GM12878 (cell line): ENCODE measurements around the gene DMXL1. TPM values are rescaled to one million over a fixed set of nuclear protein-coding genes. Genes with fewer than 3 reads are reported as not detected.

Experiments used
- ATAC-seq: fragments of 200-7000 bp; cut with Tn5 transposase; 3 replicates; pipeline ENCODE4 v1.9.1; 2020; ENCODE audit warnings: mild to moderate bottlenecking, moderate library complexity
- BruUV-seq: library from RNA; stranded (reverse); fragments of 400-500 nt; replicated peaks from 2 replicates; lab custom pipeline; 2021; lab: Mats Ljungman, UMichigan
- CTCF ChIA-PET: fragments of 300-600 bp; sonication (Branson Sonifier 250); formaldehyde crosslinking; extraction: SDS; loops from one replicate; lab custom pipeline; 2021; ENCODE audit warnings: inconsistent platforms; lab: Yijun Ruan, JAX
- POLR2A ChIA-PET: fragments of 350-600 bp; formaldehyde crosslinking; extraction: SDS; loops from one replicate; lab custom pipeline; 2021; ENCODE audit warnings: inconsistent platforms; lab: Charles Lee
- RAD21 ChIA-PET: fragments of 300-600 bp; sonication (Branson Sonifier 250); formaldehyde crosslinking; loops from one replicate; lab custom pipeline; 2023; ENCODE audit warnings: antibody characterized with exemption; ENCODE audit not compliant: unreplicated experiment; lab: Charles Lee
- SMC1A ChIA-PET: fragments of 300-600 bp; sonication (Branson Sonifier 250); formaldehyde crosslinking; loops from one replicate; lab custom pipeline; 2023; ENCODE audit not compliant: unreplicated experiment, uncharacterized antibody; lab: Charles Lee
- DNase-seq: peaks from one replicate; pipeline ENCODE4 v3.0.0-alpha.2; 2011; ENCODE audit warnings: low read depth, low spot score
- FAIRE-seq: peaks from 3 replicates; lab custom pipeline; 2011; peaks lifted over from hg19 to GRCh38; lab: Jason Lieb, UNC
- H2AFZ ChIP-seq: 2 replicates; pipeline ENCODE4 v1.6.0; 2011; ENCODE audit warnings: low read depth, low read length, control low read depth; ENCODE audit not compliant: control insufficient read depth
- H3K27ac ChIP-seq: 2 replicates; pipeline ENCODE4 v1.5.1; 2011; ENCODE audit warnings: control low read depth; ENCODE audit not compliant: control insufficient read depth, insufficient read depth
- H3K27me3 ChIP-seq, 2 experiments: replicated peaks in 1 of 2; 2 replicates each; pipeline versions ENCODE4 v1.6.0 to v1.6.1; 2011; ENCODE audit warnings: low read length in 1 of 2; ENCODE audit not compliant: control insufficient read depth in 2 of 2, insufficient read depth in 2 of 2
- H3K36me3 ChIP-seq, 2 experiments: 2 replicates each; pipeline ENCODE4 v1.5.1; 2011; ENCODE audit warnings: low read length in 1 of 2; ENCODE audit not compliant: control insufficient read depth in 2 of 2, insufficient read depth in 2 of 2
- H3K4me1 ChIP-seq: 2 replicates; pipeline ENCODE4 v1.6.1; 2011; ENCODE audit warnings: mild to moderate bottlenecking, low read length, moderate library complexity, mixed read lengths; ENCODE audit not compliant: control insufficient read depth, insufficient read depth
- H3K4me2 ChIP-seq: 2 replicates; pipeline ENCODE4 v1.6.0; 2011; ENCODE audit warnings: control low read depth; ENCODE audit not compliant: control insufficient read depth, insufficient read depth
- H3K4me3 ChIP-seq: fragments of 200-600 bp; sonication (generic); 2 replicates; pipeline ENCODE4 v1.5.1; 2016
- H3K79me2 ChIP-seq: 2 replicates; pipeline ENCODE4 v1.6.0; 2011; ENCODE audit warnings: low read length; ENCODE audit not compliant: control insufficient read depth, insufficient read depth
- H3K9ac ChIP-seq: 2 replicates; pipeline ENCODE4 v1.8.0; 2011; ENCODE audit warnings: low read length, control low read depth, mixed read lengths; ENCODE audit not compliant: control insufficient read depth, insufficient read depth
- H3K9me3 ChIP-seq: replicated peaks from 3 replicates; pipeline ENCODE4 v1.5.1; 2011; ENCODE audit warnings: mild to moderate bottlenecking, low read length; ENCODE audit not compliant: control insufficient read depth, insufficient read depth
- H4K20me1 ChIP-seq: 2 replicates; pipeline ENCODE4 v1.6.0; 2011; ENCODE audit not compliant: control insufficient read depth, insufficient read depth
- ASH2L ChIP-seq: fragments of 300-600, 200-600 bp; sonication (generic); IDR thresholded peaks from 2 replicates; pipeline ENCODE4 v1.6.1; 2017; ENCODE audit warnings: low read depth, mild to moderate bottlenecking, borderline replicate concordance
- NFYB ChIP-seq: IDR thresholded peaks from 2 replicates; pipeline ENCODE4 v1.6.1; 2011; ENCODE audit warnings: low read depth, mild to moderate bottlenecking, low read length, improper control_type of control experiment, moderate library complexity; ENCODE audit not compliant: insufficient read depth
- SPI1 ChIP-seq: IDR thresholded peaks from 2 replicates; pipeline ENCODE4 v1.6.1; 2011; ENCODE audit warnings: low read depth, mild to moderate bottlenecking, low read length, moderate library complexity, borderline replicate concordance; ENCODE audit not compliant: insufficient read depth
- STAT1 ChIP-seq: fragments of 450-650 bp; conservative IDR thresholded peaks from 2 replicates; pipeline ENCODE4 v1.6.1; 2014; ENCODE audit warnings: antibody characterized with exemption, mild to moderate bottlenecking
- TCF7 ChIP-seq: IDR thresholded peaks from 2 replicates; pipeline ENCODE4 v1.6.1; 2014; ENCODE audit warnings: antibody characterized with exemption, borderline replicate concordance
- ZZZ3 ChIP-seq: IDR thresholded peaks from 2 replicates; pipeline ENCODE4 v1.6.1; 2011; ENCODE audit warnings: low read depth; ENCODE audit not compliant: control insufficient read depth, insufficient read length
- in situ Hi-C: fragments of 300-500 bp; cut with MboI; formaldehyde crosslinking; loops from 9 replicates; pipeline ENCODE4 v1.14.3; 2018; ENCODE audit warnings: mixed read lengths
- intact Hi-C: fragments of 100-400 bp; cut with micrococcal nuclease; formaldehyde crosslinking; loops from one replicate; pipeline ENCODE4 v1.14.2; 2022; ENCODE audit not compliant: unreplicated experiment
- polyA plus RNA-seq, 11 experiments: library from polyadenylated mRNA; depleted of rRNA in 4 of 11; unstranded in 6 of 11; stranded (reverse) in 5 of 11; fragments of >200 nt; fragmentation: Nextera tagmentation in 4 of 11; fragmentation: Illumina TruSeq in 1 of 11; extraction: Ambion mirVana in 4 of 11; extraction: Trizol in 1 of 11; gene quantifications; 1 replicate in 1 of 11; 2 replicates in 10 of 11; pipeline versions ENCODE4 v1.2.1 to v1.2.3, GENCODE V29; 2011 to 2016; ENCODE audit warnings: inconsistent platforms in 2 of 11, missing spikeins in 2 of 11, low read depth in 1 of 11
- total RNA-seq, 4 experiments: library from RNA; depleted of rRNA in 3 of 4; stranded (reverse); fragments of >200 nt in 3 of 4; fragmentation: Illumina TruSeq in 1 of 4; extraction: Trizol in 1 of 4; gene quantifications; 2 replicates each; pipeline versions ENCODE4 v1.2.1 to v1.2.3, GENCODE V29; 2013 to 2021
- TF ChIP-seq, protein P1 (sequence below): fragments of 450-650 bp; formaldehyde crosslinking; IDR thresholded peaks from 2 replicates; pipeline ENCODE4 v1.4.0; 2020; ENCODE audit warnings: mild to moderate bottlenecking, moderate library complexity

DMXL1 gene
- total and polyA plus RNA-seq, 10 of the 15 experiments (the other 5 are each of a cell fraction or from before 2014, with no cell fraction given) = 9.1 to 67.7 (median 34.1) TPM

DNA sequence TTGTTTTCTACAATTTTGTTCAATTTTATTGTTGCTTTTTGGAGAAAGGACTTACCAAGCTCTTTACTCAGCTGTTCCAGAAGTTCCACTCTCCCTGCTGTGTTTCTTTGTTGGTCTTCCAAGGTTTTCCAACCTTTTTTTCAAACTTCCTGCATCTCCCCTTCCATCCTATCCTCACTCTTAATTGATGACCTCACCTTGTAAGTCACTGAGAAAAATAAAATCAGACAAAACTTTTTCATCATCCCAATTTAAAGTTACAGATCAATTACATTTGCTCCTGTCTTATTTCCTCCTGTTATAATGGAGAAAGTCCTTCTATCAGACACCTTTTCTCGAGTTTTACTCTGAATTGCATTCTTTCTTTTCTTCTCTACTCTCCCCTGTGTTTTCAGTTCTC, 121.1 kb downstream of the DMXL1 start (continued):
- TF ChIP-seq NFYB (no peak), ZZZ3 (no peak), TCF7 (no peak), STAT1 (no peak)
- TF ChIP-seq, protein P1, sequence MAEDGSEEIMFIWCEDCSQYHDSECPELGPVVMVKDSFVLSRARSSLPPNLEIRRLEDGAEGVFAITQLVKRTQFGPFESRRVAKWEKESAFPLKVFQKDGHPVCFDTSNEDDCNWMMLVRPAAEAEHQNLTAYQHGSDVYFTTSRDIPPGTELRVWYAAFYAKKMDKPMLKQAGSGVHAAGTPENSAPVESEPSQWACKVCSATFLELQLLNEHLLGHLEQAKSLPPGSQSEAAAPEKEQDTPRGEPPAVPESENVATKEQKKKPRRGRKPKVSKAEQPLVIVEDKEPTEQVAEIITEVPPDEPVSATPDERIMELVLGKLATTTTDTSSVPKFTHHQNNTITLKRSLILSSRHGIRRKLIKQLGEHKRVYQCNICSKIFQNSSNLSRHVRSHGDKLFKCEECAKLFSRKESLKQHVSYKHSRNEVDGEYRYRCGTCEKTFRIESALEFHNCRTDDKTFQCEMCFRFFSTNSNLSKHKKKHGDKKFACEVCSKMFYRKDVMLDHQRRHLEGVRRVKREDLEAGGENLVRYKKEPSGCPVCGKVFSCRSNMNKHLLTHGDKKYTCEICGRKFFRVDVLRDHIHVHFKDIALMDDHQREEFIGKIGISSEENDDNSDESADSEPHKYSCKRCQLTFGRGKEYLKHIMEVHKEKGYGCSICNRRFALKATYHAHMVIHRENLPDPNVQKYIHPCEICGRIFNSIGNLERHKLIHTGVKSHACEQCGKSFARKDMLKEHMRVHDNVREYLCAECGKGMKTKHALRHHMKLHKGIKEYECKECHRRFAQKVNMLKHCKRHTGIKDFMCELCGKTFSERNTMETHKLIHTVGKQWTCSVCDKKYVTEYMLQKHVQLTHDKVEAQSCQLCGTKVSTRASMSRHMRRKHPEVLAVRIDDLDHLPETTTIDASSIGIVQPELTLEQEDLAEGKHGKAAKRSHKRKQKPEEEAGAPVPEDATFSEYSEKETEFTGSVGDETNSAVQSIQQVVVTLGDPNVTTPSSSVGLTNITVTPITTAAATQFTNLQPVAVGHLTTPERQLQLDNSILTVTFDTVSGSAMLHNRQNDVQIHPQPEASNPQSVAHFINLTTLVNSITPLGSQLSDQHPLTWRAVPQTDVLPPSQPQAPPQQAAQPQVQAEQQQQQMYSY (CRISPR knock-in tag) = no peak

DNA sequence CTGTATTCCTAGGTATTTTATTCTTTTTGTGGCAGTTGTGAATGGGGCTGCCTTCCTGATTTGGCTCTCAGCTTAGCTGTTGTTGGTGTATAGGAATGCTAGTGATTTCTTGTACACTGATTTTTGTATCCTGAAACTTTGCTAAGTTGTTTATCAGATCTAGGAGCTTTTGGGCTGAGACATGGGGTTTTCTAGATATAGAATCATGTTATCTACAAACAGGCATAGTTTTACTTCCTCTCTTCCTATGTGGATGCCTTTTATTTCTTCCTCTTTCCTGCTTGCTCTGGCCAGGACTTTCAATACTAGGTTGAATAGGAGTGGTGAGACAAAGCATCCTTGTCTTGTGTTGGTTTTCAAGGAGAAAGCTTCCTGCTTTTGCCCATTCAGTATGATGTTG, 129.9 kb downstream of the DMXL1 start:
- no peaks in the 10 kb centered on the region for H4K20me1 ChIP-seq
- ATAC-seq (no peak), DNase-seq (no peak), FAIRE-seq (no peak)
- H3K79me2 ChIP-seq = no peaks in the 10 kb centered on the region
- POLR2A ChIA-PET = interaction anchor here (0.6 to 1.7 kb wide), 3 partner anchors 10 to 125 kb away, joined by 3 read pairs; no protein-coding TSS in a partner anchor
- SMC1A ChIA-PET = interaction anchor here (0.6 to 1.9 kb wide), 10 partner anchors 9 to 212 kb away, joined by 3 to 10 read pairs (median 4); no protein-coding TSS in a partner anchor
- peak; percentile 7; the same call in 1 of the 2 replicates for TF ChIP-seq SPI1
- no peak for TF ChIP-seq ASH2L
- H3K27ac ChIP-seq = no peak overlapping the region
- no peak overlapping the region for H3K4me2 ChIP-seq
- intact Hi-C loops (no loop called here), in situ Hi-C loops (no loop called here)
- no peak overlapping the region for H3K4me3 ChIP-seq
- peaks cover 0 to 18% of the 10 kb centered on the region in 2 experiments; a peak in 3 of 4 replicates for H3K36me3 ChIP-seq
- no peaks in the 10 kb centered on the region for H3K27me3 ChIP-seq
- CTCF ChIA-PET = interaction anchor here (1.1 to 2.1 kb wide), 6 partner anchors 10 to 212 kb away, joined by 3 to 9 read pairs (median 3); no protein-coding TSS in a partner anchor
- H2AFZ ChIP-seq = no peak overlapping the region
- H3K9ac ChIP-seq = no peak overlapping the region
- BruUV-seq = no TSS peak
- H3K9me3 ChIP-seq = no peaks in the 10 kb centered on the region; the same call in none of the 3 replicates
- RAD21 ChIA-PET = interaction anchor here (1.1 kb wide), 1 partner anchor 213 kb away, joined by 3 read pairs; no protein-coding TSS in a partner anchor
- no peaks in the 10 kb centered on the region for H3K4me1 ChIP-seq
